GM18526 (cell line): ENCODE measurements around the gene TMEM59L.

Experiments
- POLR2A ChIP-seq: IDR thresholded peaks from 3 replicates; pipeline ENCODE4 v1.6.1; 2011; ENCODE audit not compliant: insufficient read length; ENCODE audit errors: extremely low read depth

The TMEM59L gene

DNA sequence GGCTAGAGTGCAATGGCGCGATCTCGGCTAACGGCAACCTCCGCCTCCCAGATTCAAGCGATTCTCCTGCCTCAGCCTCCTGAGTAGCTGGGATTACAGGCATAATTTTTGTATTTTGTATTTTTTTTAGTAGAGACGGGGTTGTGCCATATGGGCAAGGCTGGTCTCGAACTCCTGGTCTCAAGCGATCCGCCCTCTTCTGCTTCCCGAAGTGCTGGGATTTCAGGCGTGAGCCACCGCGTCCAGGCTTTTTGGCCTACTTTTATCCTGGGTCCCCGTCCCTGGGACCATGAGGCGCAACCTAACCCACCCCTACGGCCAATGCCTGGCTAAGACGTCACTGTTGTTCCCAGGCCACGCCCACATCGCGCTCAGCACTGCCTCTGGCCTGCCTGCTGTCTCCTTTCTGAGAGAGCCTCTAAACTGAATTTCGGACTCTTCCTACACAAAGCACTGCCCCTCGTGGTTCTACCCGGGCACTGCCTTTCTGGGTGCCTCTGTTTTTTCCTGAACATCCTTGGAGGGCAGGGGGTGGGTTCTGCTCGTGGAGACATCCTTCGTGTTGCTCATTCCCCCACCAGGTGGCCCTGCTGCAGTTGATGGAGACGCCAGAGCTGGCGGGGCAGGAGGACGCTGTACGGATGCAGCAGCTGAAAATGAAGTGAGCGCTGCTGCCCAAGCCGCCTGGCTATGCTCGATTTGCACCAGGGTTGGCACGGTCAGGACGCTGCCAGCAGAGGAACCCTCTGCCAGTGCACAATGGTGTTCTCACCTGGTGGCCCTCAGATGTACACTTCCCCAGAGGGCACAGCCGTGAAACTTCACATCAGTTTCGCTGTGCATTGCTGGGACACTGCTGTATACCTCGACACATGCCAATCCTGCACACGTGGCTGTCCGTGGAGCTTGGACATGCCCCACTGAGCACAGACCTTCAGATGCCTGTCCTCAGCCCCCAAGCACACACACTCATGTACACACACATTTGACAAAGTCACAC, 22.1 kb upstream of the TMEM59L start:
- TF ChIP-seq POLR2A, result no peak

DNA sequence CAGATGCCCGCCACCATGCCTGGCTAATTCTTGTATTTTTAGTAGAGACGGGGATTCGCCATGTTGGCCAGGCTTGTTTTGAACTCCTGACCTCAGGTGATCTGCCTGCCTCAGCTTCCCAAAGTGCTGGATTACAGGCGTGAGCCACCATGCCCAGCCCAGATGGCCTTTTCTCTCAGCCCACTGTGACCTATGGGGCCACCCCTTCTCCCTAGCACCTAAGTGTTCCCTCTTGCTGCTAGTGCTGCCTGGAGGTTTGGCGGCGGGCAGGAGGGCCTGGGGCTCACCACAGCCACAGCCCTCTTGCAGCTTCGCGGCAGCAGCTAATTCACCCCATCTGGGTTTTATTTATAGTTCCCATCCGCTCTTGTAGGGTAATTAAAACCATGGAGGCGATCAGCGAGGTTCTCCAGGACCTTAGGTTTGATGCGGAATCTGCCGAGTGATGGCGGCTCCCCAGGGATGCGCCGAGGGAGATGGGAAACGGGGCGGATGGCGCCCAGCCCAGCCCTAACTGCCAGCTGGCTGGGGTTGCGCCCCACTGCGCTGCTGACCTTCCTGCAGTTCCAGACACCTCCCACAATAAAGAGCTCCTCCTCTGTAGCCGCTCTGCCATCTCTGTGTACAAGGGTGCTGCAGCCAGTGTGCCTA, 20.8 kb upstream of the TMEM59L start:
- TF ChIP-seq POLR2A, result no peak

DNA sequence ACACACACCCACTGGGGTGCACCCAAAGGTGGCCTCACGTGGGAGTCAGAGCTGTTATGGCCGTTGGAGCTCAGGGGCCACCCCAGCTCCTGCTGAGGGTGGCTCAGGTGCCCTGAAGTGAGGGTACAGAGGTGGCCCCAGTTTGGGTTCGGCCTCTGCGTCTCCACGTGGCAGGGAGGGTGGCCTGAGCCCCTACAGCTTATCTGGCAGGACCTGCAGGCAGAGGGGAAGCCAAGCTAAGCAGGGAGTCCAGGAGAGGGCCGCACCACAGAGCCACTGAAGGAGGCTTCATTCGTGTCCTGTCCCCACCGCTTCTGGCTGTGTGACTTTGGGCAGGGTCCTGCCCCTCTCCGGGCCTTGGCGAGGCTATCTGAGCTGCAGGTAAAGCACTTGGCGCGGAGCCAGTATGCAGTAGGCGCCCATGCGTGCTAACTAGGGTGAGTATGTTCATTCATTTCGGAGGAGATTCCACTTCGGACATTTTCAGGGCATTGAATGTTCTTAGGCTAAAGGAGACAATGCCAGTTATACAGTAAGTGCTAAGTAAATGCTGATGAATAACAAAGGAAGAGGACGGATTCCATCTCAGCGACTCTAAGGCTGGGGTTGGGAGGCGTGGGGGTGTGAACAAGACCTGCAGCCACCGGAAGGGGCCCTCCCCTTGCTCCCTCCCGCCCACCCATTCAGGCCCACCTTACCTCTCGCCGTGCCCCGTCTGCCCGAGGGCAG, 19.1 kb upstream of the TMEM59L start:
- no peak for TF ChIP-seq POLR2A

DNA sequence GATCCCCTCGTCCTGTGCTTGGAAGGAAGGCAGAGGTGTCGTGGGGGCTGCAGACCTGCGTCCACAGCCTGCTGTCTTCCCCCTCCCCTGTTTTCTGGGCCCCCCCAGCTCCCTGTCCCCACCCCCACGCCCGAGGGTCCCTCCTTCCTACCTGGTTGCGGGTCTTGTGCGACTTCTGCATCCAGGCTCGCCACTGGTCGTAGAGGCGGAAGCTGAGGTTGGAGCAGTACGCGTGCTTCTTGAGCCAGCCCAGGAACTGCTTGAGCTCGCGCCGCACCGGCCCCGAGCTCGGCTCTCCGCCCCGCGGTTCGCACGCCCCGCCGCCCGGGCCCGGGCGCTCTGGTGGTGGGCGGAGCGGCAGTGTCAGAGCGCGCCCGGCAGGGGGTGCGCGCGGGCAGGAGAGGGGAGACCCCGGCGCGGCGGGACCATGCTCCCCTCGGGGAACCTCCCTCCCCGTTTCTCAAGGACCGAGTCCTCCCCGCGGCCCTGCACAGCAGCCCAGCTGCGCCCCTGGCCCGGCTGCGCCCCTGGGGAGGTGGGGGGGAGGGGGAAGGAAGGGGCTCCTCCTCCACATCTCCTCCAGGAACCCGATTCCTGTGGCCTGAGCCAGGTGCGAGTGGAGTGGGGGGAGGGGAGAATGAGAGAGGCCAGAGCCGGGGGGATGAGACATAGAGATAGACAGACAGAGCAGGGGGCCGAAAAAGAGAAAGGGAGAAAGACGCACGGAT, 18.4 kb upstream of the TMEM59L start:
- no peak for TF ChIP-seq POLR2A

DNA sequence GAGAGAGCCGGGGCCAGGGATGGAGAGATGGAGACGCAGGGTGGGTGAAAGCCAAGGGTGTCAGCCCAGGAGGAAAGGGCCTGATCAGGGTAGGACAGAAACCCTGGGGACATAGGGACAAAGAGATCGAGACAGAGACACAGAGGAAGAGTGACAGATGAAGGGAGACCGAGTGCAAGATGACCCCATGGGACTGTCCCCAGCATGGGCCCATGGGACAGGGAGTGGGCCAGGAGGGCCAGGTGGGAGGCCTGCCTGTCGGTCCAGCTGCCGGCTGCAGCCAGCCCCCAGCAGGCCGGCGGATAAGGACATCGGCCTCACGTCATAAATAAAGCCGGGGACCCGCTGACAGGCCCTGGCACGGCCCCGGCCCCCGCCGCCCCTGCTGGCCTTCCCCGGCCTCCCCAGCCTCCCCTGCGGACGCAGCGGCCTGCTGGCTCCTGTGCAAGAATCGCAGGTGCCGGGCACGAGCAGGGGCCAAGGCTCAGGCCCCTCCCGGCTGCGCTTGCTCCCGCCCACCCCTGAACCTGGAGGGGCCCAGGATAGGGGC, 17.8 kb upstream of the TMEM59L start:
- no peak for TF ChIP-seq POLR2A

DNA sequence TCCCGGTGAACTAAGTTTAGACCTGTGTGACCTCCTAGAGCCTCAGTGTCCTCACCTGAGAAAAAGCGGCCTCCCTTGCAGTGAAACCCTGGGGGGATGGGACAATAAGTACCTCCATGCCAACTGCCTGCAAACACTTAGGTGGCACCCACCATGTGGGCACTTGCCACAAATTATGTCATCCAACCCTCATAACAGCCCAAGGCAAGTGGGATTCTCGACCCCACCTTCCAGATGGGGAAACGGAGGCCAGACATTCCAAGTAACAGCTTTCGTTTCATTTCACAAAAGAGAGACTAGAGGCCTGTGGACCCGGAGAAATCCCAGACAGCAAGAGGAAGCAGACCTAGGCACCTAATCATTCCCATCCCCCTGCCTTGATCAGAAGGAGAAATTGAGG, 17.2 kb upstream of the TMEM59L start:
- TF ChIP-seq POLR2A, result no peak

DNA sequence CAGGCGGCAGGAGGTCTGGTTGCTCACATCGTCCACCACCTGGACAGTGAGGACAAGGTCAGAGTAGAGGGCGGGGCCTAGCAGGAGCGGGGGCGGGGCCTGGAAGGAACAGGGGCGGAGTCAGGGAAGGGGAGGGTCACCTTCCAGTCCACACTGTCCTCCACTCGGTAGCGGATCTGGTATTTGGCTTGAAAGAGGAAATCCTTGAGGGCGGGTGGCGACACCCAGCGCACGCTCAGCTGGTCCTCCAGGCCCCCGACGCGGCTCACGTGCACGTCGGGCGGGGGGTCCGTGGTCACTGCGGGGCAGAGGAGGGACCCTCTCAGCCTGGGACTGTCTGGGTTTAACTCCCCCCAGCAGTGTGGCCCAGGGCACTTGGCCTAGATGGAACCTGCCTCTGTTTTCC, 15.9 kb upstream of the TMEM59L start:
- TF ChIP-seq POLR2A, result no peak

DNA sequence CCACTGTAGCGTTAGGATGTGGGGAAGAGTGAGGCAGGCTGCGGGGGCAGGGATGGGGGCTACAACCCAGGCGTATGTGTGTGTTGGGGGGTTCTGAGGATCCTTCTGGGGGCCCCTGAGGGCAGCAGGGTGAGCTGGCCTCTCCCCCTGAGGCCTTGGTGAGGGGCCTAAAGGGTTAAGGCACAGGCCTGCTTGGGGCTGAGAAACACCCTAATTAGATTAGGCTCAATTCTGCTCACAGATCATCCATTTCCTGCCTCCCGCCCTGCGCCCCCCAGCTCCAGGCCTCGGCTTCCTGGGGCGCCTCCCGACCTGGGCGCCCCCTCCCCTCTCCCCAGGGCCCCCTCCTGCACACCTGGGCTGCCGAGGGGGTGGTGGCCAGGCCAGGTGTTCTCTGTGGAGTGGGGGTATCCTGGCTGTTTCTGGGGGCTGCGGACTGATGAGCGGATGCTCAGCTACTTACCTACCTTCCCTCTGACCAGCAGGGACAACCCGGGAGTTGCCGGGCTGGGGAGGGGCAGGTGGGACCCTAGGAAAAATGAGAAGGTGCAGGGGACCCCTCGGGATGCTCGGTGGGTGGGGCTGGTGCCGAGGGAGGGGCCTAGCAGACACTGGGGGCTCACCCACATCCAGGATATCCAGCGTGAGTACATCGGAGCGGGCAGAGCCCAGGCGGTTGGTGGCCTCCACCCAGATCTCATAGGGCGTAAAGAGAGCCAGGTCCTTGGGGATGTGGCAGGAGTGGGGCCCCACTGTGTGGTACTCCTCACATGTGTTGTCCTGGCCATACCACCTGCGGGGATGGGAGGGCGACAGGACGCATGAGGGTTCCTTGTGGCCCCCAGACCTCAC, 14.6 kb upstream of the TMEM59L start:
- no peak for TF ChIP-seq POLR2A

DNA sequence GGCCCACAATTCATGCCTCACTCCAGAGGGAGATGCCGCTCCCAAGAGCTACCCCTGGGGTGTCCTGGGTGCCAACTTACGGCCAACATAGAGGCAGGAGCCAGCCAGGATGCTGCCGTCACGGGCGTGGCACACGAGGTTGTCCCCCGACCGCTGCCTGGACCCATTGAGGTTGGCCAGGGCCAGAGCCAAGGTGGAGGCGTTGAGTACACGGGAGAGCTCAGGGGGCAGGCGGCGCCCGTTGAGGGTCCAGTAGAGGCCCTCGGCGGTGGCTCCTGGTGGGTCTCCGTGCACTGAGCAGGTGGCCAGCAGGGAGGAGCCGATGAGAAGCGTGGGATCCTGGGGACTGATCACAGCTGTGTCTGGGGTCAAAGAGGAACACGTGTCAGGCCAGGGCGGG, 13.2 kb upstream of the TMEM59L start:
- TF ChIP-seq POLR2A, result no peak

DNA sequence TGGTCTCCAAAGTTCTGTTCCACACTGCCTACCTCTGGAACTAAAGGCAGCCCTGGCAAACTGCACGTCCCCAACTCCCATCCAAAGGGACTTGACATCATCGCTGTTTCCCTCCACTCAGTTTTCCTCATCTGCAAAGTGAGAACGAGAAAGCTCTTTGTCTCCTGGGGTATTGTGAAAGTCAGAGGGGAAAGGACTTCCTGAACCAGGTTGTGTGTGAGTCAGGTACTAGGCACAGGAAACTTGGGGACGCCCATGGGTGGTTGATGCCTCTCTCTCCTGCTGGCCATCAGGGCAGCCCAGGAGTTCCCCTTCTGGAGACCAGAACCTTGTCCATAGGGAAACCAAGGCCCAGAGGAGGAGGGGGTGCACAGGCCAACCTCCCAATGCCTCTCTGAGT, 10.8 kb upstream of the TMEM59L start:
- TF ChIP-seq POLR2A, result no peak

DNA sequence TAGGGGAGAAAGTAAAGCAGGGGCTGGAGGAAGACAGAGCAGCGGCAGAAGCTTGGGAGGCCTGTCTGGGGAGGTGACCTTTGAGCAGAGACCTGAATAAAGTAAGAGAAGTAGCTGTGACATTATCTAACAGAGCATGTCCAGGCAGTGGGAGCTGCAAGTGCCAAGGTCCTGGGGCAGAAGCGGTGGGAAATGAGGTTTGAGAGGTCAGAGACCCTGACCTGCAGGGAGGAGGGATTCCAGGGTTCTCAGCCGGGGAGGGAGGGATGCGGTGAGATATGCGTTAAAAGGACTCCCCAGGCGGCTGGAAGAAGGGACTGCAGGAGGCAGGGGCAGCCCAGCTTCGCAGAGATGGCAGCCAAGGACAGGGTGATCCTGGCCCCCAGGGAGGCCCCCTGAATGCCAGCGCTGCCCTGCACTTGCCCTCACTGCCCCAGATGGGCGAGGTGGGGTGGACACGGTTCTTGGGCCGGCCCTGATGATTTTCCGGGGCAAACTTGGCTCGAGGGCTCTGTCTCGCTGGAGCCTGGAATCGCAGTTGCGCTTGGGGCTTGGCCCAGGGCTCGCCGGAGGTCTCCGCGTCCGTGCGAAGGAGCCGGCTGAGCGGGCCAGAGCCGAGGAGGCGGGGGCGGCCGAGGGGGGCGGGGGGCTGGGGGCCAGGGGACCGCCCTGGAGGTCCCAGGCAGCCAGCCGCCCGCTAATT, 9.3 kb upstream of the TMEM59L start:
- TF ChIP-seq POLR2A, result no peak

DNA sequence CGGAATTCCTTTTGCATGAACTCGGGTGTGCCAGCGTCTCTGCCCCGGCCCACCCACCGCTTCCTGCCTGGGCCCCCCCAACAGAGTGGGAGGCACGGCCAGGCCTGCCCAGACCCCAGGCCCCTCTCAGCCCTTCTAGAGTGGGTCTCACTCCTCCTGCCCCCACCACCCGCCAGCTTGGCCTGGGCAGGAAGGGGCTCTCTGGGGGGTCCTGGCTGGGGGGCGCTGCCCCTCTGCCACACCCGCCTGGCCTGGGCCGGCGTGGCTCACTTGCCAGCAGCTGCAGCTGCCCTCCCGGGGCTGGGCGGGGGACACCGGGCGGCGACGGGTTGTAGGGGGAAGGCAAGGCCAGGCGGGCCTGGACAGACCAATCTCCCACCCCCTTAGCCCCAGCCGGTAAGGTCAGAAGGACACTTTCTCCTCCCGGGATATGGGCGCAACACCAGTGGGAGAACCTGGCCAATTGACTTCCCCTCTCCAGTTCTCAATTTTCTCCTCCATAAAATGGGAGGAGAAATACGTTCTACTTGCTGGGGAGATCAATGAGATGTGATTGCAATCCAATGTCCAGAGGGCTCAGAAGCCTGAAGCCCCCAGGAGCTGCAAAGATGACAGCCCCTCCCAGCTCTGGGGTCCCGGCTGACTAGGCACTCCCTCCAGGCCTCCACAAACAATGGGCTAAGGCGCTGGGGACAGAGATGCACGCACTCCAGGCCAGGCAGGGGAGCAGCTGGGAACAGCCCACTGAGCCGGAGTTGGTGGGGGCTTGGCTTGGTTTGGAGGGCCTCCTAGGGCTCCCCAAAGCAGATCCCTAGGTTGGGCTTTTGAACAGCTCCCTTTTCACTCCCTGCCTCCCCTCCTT, 8.5 kb upstream of the TMEM59L start:
- no peak for TF ChIP-seq POLR2A
